NB4 (cell line): Measurements from ENCODE around the gene CNTNAP4.

Source experiments
- DNase-seq: peaks from one replicate; pipeline ENCODE4 v3.0.0; 2010; ENCODE audit warnings: low read depth
- H3K4me3 ChIP-seq: one replicate; pipeline ENCODE4 v1.5.1; 2011; ENCODE audit warnings: mild to moderate bottlenecking, low read depth, low read length, moderate library complexity
- CTCF ChIP-seq: IDR thresholded peaks from one replicate; pipeline ENCODE4 v1.5.1; 2012; ENCODE audit warnings: low read depth, low read length
- MYC ChIP-seq: IDR thresholded peaks from 2 replicates; pipeline ENCODE4 v1.6.1; 2011; ENCODE audit warnings: low read depth, low read length
- POLR2A ChIP-seq: IDR thresholded peaks from 2 replicates; pipeline ENCODE4 v1.6.1; 2011; ENCODE audit warnings: mild to moderate bottlenecking; ENCODE audit not compliant: insufficient read length; ENCODE audit errors: extremely low read depth
- TF ChIP-seq, protein P1 (sequence below): IDR thresholded peaks from 2 replicates; pipeline ENCODE4 v1.6.1; 2011; ENCODE audit warnings: low read depth, low read length

CNTNAP4 gene

GRCh38 chr16:76292218-76292617 is 15.0 kb downstream of the CNTNAP4 start:
- no peak for DNase-seq
- TF ChIP-seq, protein P1, sequence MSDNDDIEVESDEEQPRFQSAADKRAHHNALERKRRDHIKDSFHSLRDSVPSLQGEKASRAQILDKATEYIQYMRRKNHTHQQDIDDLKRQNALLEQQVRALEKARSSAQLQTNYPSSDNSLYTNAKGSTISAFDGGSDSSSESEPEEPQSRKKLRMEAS = no peak
- TF ChIP-seq CTCF = no peak
- TF ChIP-seq POLR2A = no peak
- TF ChIP-seq MYC = no peak
- no peak overlapping the region for H3K4me3 ChIP-seq

DNA sequence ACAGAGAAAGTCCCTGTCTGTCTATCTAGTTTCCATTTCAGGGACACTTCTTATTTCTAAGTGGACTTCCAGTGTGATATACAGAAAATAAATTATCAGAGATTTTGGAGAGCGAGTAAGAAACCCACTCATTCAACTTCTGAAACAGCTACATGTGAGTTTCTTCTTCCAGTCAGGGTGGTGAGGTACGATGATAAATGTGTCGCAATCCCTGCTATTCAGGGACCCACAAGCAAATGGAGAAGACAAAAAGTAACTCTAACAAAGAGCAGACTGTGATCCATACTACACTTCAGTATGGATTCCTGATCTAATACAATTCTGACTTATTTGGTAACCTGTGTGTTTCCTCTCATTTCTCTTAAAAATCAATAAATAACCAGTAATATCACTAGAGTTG is 16.8 kb downstream of the CNTNAP4 start:
- H3K4me3 ChIP-seq = no peak overlapping the region
- TF ChIP-seq, protein P1 = no peak
- peak; percentile 9 for DNase-seq

GRCh38 chr16:76294396-76295214 is 17.4 kb downstream of the CNTNAP4 start:
- no peak for DNase-seq
- TF ChIP-seq POLR2A (no peak), CTCF (no peak), MYC (no peak)
- TF ChIP-seq, protein P1 = no peak
- H3K4me3 ChIP-seq = no peak overlapping the region

GRCh38 chr16:76297941-76298340 is 20.7 kb downstream of the CNTNAP4 start:
- TF ChIP-seq, protein P1 = no peak
- TF ChIP-seq CTCF (no peak), MYC (no peak), POLR2A (no peak)
- DNase-seq = no peak
- H3K4me3 ChIP-seq = no peak overlapping the region

- no peak for TF ChIP-seq POLR2A
- TF ChIP-seq, protein P1 = no peak
- TF ChIP-seq MYC = no peak
- TF ChIP-seq CTCF = no peak
- DNase-seq = no peak
- no peak overlapping the region for H3K4me3 ChIP-seq
These were observed 26.6 kb downstream of the CNTNAP4 start for GRCh38 chr16:76303637-76304314.

GRCh38 chr16:76309639-76310335 is 32.6 kb downstream of the CNTNAP4 start:
- H3K4me3 ChIP-seq = no peak overlapping the region
- TF ChIP-seq CTCF (no peak), POLR2A (no peak)
- TF ChIP-seq, protein P1 = no peak
- no peak for DNase-seq
